GM18868 (cell line): ENCODE measurements around the gene MTERF1.

Experiments
- ATAC-seq: cut with Tn5 transposase; IDR thresholded peaks from one replicate; pipeline ENCODE4 v1.9.1; 2021; ENCODE audit warnings: mild to moderate bottlenecking, moderate library complexity; ENCODE audit not compliant: unreplicated experiment

Gene MTERF1

DNA sequence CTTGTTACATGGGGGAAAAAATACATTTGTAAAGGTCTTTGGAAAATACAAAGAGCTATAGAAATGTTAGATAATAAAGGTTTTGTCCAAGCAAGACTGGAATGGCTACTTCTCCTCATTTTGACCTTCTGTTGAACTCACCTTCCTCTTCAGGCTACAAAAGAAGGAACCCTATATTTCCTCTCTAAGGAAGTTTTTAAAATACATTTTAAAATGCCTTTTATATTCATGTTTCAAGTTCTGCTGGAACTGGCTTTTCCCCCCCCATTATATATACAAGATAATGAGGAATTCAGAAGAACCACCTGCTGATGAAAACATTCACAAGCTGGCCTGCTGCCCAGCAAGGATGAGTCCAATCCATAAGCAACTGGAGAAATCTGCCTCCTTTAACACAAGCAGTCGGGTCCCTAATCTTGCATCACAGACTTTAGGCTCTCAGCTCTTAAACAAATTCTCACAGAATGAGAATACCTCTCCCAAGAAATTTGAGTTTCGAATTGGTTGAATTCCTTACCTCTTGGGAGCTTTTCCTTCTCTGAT, 44.6 kb downstream of the MTERF1 start:
- ATAC-seq, result no peak

- ATAC-seq, result no peak
These were observed 45.2 kb downstream of the MTERF1 start for GRCh38 chr7:91835091-91835825.

DNA sequence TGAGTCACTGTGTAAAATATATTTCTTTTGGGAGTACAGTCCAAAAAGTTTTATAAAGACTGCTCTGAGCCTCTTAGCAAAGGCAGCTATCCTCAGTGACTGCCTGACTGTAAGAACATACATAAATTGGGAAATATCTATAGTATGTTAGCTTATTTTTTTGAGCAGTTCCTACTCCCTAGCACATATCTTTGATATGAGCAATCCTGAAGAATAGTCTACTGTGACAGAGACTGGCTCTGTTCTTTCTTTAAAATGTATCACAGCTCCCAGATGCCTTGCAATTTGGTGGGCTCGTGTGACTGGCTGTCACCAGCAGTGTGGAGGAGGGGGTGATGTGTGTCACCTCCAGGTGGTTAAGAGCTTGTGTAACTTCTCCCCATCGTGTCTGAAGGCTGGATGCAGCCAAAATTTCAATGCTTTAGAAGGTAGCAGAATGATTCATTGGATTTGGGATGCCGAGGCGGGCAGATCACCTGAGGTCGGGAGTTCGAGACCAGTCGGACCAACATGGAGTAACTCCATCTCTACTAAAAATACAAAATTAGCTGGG, 47.9 kb downstream of the MTERF1 start:
- ATAC-seq, result no peak

GRCh38 chr7:91827169-91827568, 53.3 kb downstream of the MTERF1 start:
- no peak for ATAC-seq

DNA sequence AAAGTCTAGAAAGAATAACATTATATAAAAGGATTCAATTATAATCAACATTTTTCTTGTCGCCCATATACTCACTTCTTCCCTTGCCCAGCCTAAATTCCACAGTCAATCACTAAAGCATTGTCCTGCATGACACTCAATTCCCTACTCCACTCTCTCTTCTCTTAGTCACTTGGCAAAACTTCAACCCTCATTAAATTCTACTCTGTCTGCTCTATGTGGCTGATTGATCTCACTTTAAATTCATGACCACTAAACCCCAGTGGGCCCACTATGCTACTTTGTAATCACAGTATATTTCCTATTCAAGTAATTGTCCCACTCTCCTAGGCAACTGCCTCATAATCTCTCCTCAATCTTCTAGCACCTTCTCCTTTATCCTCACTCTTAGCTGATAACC, 54.1 kb downstream of the MTERF1 start:
- no peak for ATAC-seq

- no peak for ATAC-seq
These were observed 56.3 kb downstream of the MTERF1 start for GRCh38 chr7:91824201-91824600.
